Measurements from ENCODE around the gene XRCC5.
"Not testable (repeated sequence)": the region's sequence is repeated elsewhere in the genome, so short reads cannot be mapped to it uniquely, and the experiment has no call there.

The XRCC5 gene

GRCh38 chr2:216108967-216109921 is at the start of gene XRCC5:
XRCC5 (plus strand) TSS chr2:216109348; CDS start chr2:216109437, 89 bp downstream.
- DNase-seq: peak; percentile 97

GRCh38 chr2:216064014-216064630 is 45.0 kb upstream of the XRCC5 start:
- DNase-seq: no peak

- DNase-seq: no peak
Measured at GRCh38 chr2:216064665-216065064, 44.5 kb upstream of the XRCC5 start.

GRCh38 chr2:216066230-216066629 is 42.9 kb upstream of the XRCC5 start:
- no peak for DNase-seq

- DNase-seq: no peak
Measured at GRCh38 chr2:216069028-216069427, 40.1 kb upstream of the XRCC5 start.

GRCh38 chr2:216070195-216070594 is 39.0 kb upstream of the XRCC5 start:
- DNase-seq: no peak

- DNase-seq: no peak
Measured at GRCh38 chr2:216071111-216071851, 37.9 kb upstream of the XRCC5 start.

GRCh38 chr2:216072473-216072872 is 36.7 kb upstream of the XRCC5 start:
- DNase-seq: no peak

GRCh38 chr2:216073773-216074172 is 35.4 kb upstream of the XRCC5 start:
- no peak for DNase-seq

GRCh38 chr2:216074380-216074779 is 34.8 kb upstream of the XRCC5 start:
- no peak for DNase-seq

- no peak for DNase-seq
Measured at GRCh38 chr2:216074794-216075193, 34.4 kb upstream of the XRCC5 start.

- no peak for DNase-seq
Measured at GRCh38 chr2:216075510-216076485, 33.4 kb upstream of the XRCC5 start.

- no peak for DNase-seq
Measured at GRCh38 chr2:216078776-216079175, 30.4 kb upstream of the XRCC5 start.

- DNase-seq: not testable (repeated sequence)
Measured at GRCh38 chr2:216080048-216080447, 29.1 kb upstream of the XRCC5 start.

- DNase-seq: no peak
Measured at GRCh38 chr2:216081012-216081411, 28.1 kb upstream of the XRCC5 start.

GRCh38 chr2:216081487-216082116 is 27.5 kb upstream of the XRCC5 start, which contains the start of the genes PECR and TMEM169:
PECR (minus strand) TSS chr2:216081809; CDS start chr2:216081741, 68 bp downstream.
TMEM169 (plus strand) TSS chr2:216081919; CDS start chr2:216095964, 14,045 bp downstream.
- peak; percentile 78 for DNase-seq

GRCh38 chr2:216082117-216082711 is 26.9 kb upstream of the XRCC5 start:
- DNase-seq: no peak

- DNase-seq: no peak
Measured at GRCh38 chr2:216082805-216083204, 26.3 kb upstream of the XRCC5 start.

- DNase-seq: no peak
Measured at GRCh38 chr2:216083464-216084281, 25.5 kb upstream of the XRCC5 start.

- DNase-seq: no peak
Measured at GRCh38 chr2:216084547-216084946, 24.6 kb upstream of the XRCC5 start.

Data from stimulated activated CD4-positive, alpha-beta T cell treated with anti-CD3 and anti-CD28 coated beads, Interleukin-4, amount 100 ng/mL, for 1 hour (primary cell).